ENCODE results near the gene RAB4A.

The RAB4A gene

GRCh38 chr1:229229137-229229720 lies 41.7 kb upstream of the RAB4A start:
- ChIA-PET POLR2A (interaction anchor here (0.7 to 1.7 kb wide), 4 partner anchors 8 to 279 kb away, joined by 3 read pairs; partner anchors contain the start of genes NUP133 and RAB4A), CTCF (interaction anchor here (0.6 to 8.7 kb wide), 23 partner anchors 10 to 566 kb away, joined by 3 to 115 read pairs (median 4); partner anchors contain the start of genes RAB4A and RHOU)
- Histone ChIP-seq H3K4me1 (ENCODE audit: control insufficient read depth, insufficient read depth, low read length) (peaks cover 55% of the 10 kb centered on the region), H3K9me3 (ENCODE audit: control insufficient read depth, insufficient read depth, low read depth, low read length) (no peaks in the 10 kb centered on the region), H3K36me3 (ENCODE audit: control insufficient read depth in 2 of 2, insufficient read depth in 1 of 2, low read length in 2 of 2) (no peaks in the 10 kb centered on the region), H3K4me3 (ENCODE audit: low read depth, low read length) (no peak overlapping the region), H3K27ac (ENCODE audit: extremely low read depth, low read depth, low read length) (peak overlapping the region; percentile 74)
- TF ChIP-seq PRDM10 (tag by site-specific recombination; IDR thresholded peaks at IDR 0.05) (peak; percentile 58; the same call in 1 of the 2 replicates), ZNF280D (tag by site-specific recombination; IDR thresholded peaks at IDR 0.05) (no peak), MEIS1 (CRISPR knock-in tag; IDR thresholded peaks at IDR 0.05; ENCODE audit: borderline replicate concordance) (no peak), ZNF324 (tag by site-specific recombination; IDR thresholded peaks at IDR 0.05) (no peak), ZBTB17 (tag by site-specific recombination; IDR thresholded peaks at IDR 0.05) (peak; percentile 48; the same call in 1 of the 2 replicates), KLF8 (tag by site-specific recombination; IDR thresholded peaks at IDR 0.05) (0 out of 2 replicates have a peak, but pooled peaks have one; percentile 40), KLF9 (tag by site-specific recombination; IDR thresholded peaks at IDR 0.05; ENCODE audit: low read depth) (no peak), MZF1 (tag by site-specific recombination; IDR thresholded peaks at IDR 0.05; ENCODE audit: borderline replicate concordance) (peak; percentile 28; the same call in 1 of the 2 replicates), ZIC2 (tag by site-specific recombination; IDR thresholded peaks at IDR 0.05) (peak; percentile 44; the same call in 1 of the 2 replicates), SCRT2 (tag by site-specific recombination; IDR thresholded peaks at IDR 0.05) (peak; percentile 98), PATZ1 (tag by site-specific recombination; IDR thresholded peaks at IDR 0.05) (0 out of 2 replicates have a peak, but pooled peaks have one; percentile 43), ZNF488 (tag by site-specific recombination; IDR thresholded peaks at IDR 0.05) (no peak), IKZF3 (tag by site-specific recombination; IDR thresholded peaks at IDR 0.05) (peak; percentile 95), GLIS1 (tag by site-specific recombination; IDR thresholded peaks at IDR 0.05) (0 out of 2 replicates have a peak, but pooled peaks have one; percentile 34), ZNF580 (tag by site-specific recombination; IDR thresholded peaks at IDR 0.05) (no peak), OSR2 (tag by site-specific recombination; IDR thresholded peaks at IDR 0.05) (peak; percentile 60), ZNF639 (tag by site-specific recombination; IDR thresholded peaks at IDR 0.05) (0 out of 2 replicates have a peak, but pooled peaks have one; percentile 7), ZNF121 (tag by site-specific recombination; IDR thresholded peaks at IDR 0.05) (peak; percentile 93)

Measured in HEK293 (cell line).